Ascending aorta (tissue), 2 donors: Measurements from ENCODE around the gene ING5. TPM values are rescaled to one million over a fixed set of nuclear protein-coding genes. Genes with fewer than 3 reads are reported as not detected.
A peak's percentile ranks its signal among the peaks of the same experiment; 100 is the strongest.

Experiments
- DNase-seq, 2 donors: peaks; one replicate each; pipeline ENCODE4 v3.0.0-alpha.2; 2019; ENCODE audit warnings: low spot score in 2 of 2
- H3K27ac ChIP-seq, 2 donors: fragments of 200-600 bp; sonication (generic); one replicate each; pipeline ENCODE4 v1.5.1; 2016 to 2017; ENCODE audit warnings: mild to moderate bottlenecking in 1 of 2
- H3K27me3 ChIP-seq: fragments of 200-600 bp; sonication (generic); one replicate; pipeline ENCODE4 v1.5.1; 2017
- H3K36me3 ChIP-seq, 2 donors: fragments of 200-600 bp; sonication (generic); one replicate each; pipeline ENCODE4 v1.5.1; 2016
- H3K4me1 ChIP-seq, 2 donors: fragments of 200-600 bp; sonication (generic); one replicate each; pipeline ENCODE4 v1.5.1; 2016 to 2017; ENCODE audit warnings: mild to moderate bottlenecking in 1 of 2
- H3K4me3 ChIP-seq, 2 donors: fragments of 200-600 bp; sonication (generic); one replicate each; pipeline ENCODE4 v1.5.1; 2016 to 2017; ENCODE audit warnings: mild to moderate bottlenecking in 1 of 2
- H3K9me3 ChIP-seq, 2 donors: fragments of 200-600 bp; sonication (generic); one replicate each; pipeline ENCODE4 v1.5.1; 2016
- CTCF ChIP-seq, 3 experiments: fragments of 200-600 bp in 2 of 3; fragments of 450-650 bp in 1 of 3; sonication (generic) in 2 of 3; IDR thresholded peaks; one replicate each; pipeline ENCODE4 v1.5.1; 2016 to 2019; ENCODE audit warnings: antibody characterized with exemption in 3 of 3, mild to moderate bottlenecking in 1 of 3, moderate library complexity in 1 of 3
- intact Hi-C: fragments of 100-400 bp; cut with DNase I; formaldehyde crosslinking; loops from one replicate; pipeline ENCODE4 v1.15.1; 2023
- total RNA-seq: library from RNA; depleted of rRNA; stranded (reverse); fragments of >200 nt; gene quantifications from one replicate; pipeline ENCODE4 v1.1.0, GENCODE V29; 2016

ING5 gene
- total RNA-seq, 1 donor from 2014 or later, result 38.1 TPM

- no peak for TF ChIP-seq CTCF (IDR thresholded peaks at IDR 0.05)
- Histone ChIP-seq H3K27me3 (no peaks in the 10 kb centered on the region), H3K4me1 (no peaks in the 10 kb centered on the region), H3K27ac (peak overlapping the region in 1 of 2 donors; percentile 50), H3K4me3 (no peak overlapping the region), H3K36me3 (peaks cover 49 to 62% of the 10 kb centered on the region in 2 donors), H3K9me3 (no peaks in the 10 kb centered on the region)
- intact Hi-C loops, result no loop called here
- DNase-seq, result no peak
These were observed 27.8 kb upstream of the ING5 start for GRCh38 chr2:241673797-241674725.

GRCh38 chr2:241675885-241676284 is 26.0 kb upstream of the ING5 start:
- TF ChIP-seq CTCF (IDR thresholded peaks at IDR 0.05), result no peak
- Histone ChIP-seq H3K9me3 (no peaks in the 10 kb centered on the region), H3K4me1 (no peaks in the 10 kb centered on the region), H3K27me3 (no peaks in the 10 kb centered on the region), H3K4me3 (no peak overlapping the region), H3K27ac (no peak overlapping the region), H3K36me3 (peaks cover 35 to 50% of the 10 kb centered on the region in 2 donors)
- no peak for DNase-seq
- intact Hi-C loops, result no loop called here

- H3K4me1 ChIP-seq, result no peaks in the 10 kb centered on the region
- H3K4me3 ChIP-seq, result no peak overlapping the region
- H3K9me3 ChIP-seq, result no peaks in the 10 kb centered on the region
- TF ChIP-seq CTCF (IDR thresholded peaks at IDR 0.05), result no peak
- no peak overlapping the region for H3K27ac ChIP-seq
- intact Hi-C loops, result no loop called here
- peaks cover 29 to 46% of the 10 kb centered on the region in 2 donors for H3K36me3 ChIP-seq
- no peaks in the 10 kb centered on the region for H3K27me3 ChIP-seq
- DNase-seq, result no peak
These were observed 25.2 kb upstream of the ING5 start for GRCh38 chr2:241676665-241677064.

GRCh38 chr2:241677392-241677791 is 24.4 kb upstream of the ING5 start:
- no peak for DNase-seq
- H3K27ac ChIP-seq, result no peak overlapping the region
- intact Hi-C loops, result no loop called here
- H3K27me3 ChIP-seq, result no peaks in the 10 kb centered on the region
- H3K9me3 ChIP-seq, result no peaks in the 10 kb centered on the region
- H3K4me3 ChIP-seq, result no peak overlapping the region
- no peaks in the 10 kb centered on the region for H3K4me1 ChIP-seq
- H3K36me3 ChIP-seq, result peaks cover 21 to 42% of the 10 kb centered on the region in 2 donors
- no peak for TF ChIP-seq CTCF (IDR thresholded peaks at IDR 0.05)

- Histone ChIP-seq H3K36me3 (peaks cover 16 to 37% of the 10 kb centered on the region in 2 donors), H3K27me3 (no peaks in the 10 kb centered on the region), H3K4me1 (no peaks in the 10 kb centered on the region), H3K9me3 (no peaks in the 10 kb centered on the region), H3K4me3 (no peak overlapping the region), H3K27ac (no peak overlapping the region)
- no peak for TF ChIP-seq CTCF (IDR thresholded peaks at IDR 0.05)
- intact Hi-C loops, result no loop called here
- DNase-seq, result no peak
These were observed 23.5 kb upstream of the ING5 start for GRCh38 chr2:241678307-241678706.
